Uterus (tissue), 4 donors: ENCODE data around the gene KCNJ16. TPM values are rescaled to one million over a fixed set of nuclear protein-coding genes. Genes with fewer than 3 reads are reported as not detected.

Experiments
- DNase-seq, 2 donors: peaks; one replicate each; pipeline ENCODE4 v3.0.0-alpha.2; 2019 to 2020
- H3K27ac ChIP-seq, 2 donors: fragments of 200-600 bp; sonication (generic); 1 replicate in 1 of 2; 2 replicates in 1 of 2; pipeline ENCODE4 v1.5.1; 2016 to 2018
- H3K27me3 ChIP-seq, 2 donors: fragments of 200-600 bp; sonication (generic); one replicate each; pipeline ENCODE4 v1.5.1; 2018 to 2019; ENCODE audit warnings: control low read depth in 1 of 2
- H3K36me3 ChIP-seq, 2 donors: fragments of 200-600 bp; sonication (generic); one replicate each; pipeline ENCODE4 v1.5.1; 2019; ENCODE audit warnings: control low read depth in 1 of 2
- H3K4me1 ChIP-seq, 2 donors: fragments of 200-600 bp; sonication (generic); one replicate each; pipeline ENCODE4 v1.5.1; 2018 to 2019; ENCODE audit warnings: control low read depth in 1 of 2
- H3K4me3 ChIP-seq, 2 donors: fragments of 200-600 bp; sonication (generic); 1 replicate in 1 of 2; 2 replicates in 1 of 2; pipeline ENCODE4 v1.5.1; 2018 to 2019; ENCODE audit warnings: mild to moderate bottlenecking in 1 of 2
- H3K9me3 ChIP-seq, 2 donors: fragments of 200-600 bp; sonication (generic); one replicate each; pipeline ENCODE4 v1.5.1; 2019; ENCODE audit warnings: control low read depth in 1 of 2
- POLR2A ChIP-seq, 2 donors: fragments of 450-650 bp; IDR thresholded peaks; one replicate each; pipeline ENCODE4 v1.6.1; 2016; ENCODE audit warnings: antibody characterized with exemption in 2 of 2, mild to moderate bottlenecking in 1 of 2, moderate library complexity in 1 of 2
- intact Hi-C: fragments of 100-400 bp; cut with DNase I; formaldehyde crosslinking; loops from one replicate; pipeline ENCODE4 v1.15.1; 2023; ENCODE audit warnings: low total_unique reads
- total RNA-seq, 4 donors: library from RNA; depleted of rRNA in 3 of 4; stranded (reverse); fragments of >200 nt in 3 of 4; gene quantifications; one replicate each; pipeline versions ENCODE4 v1.1.0 to v1.2.4, GENCODE V29; 2014 to 2023
- TF ChIP-seq, protein P1 (sequence below), 4 experiments: fragments of 200-600 bp in 2 of 4; fragments of 450-650 bp in 2 of 4; sonication (generic) in 2 of 4; IDR thresholded peaks; one replicate each; pipeline ENCODE4 v1.5.1; 2016 to 2019; ENCODE audit warnings: antibody characterized with exemption in 4 of 4, mild to moderate bottlenecking in 2 of 4, moderate library complexity in 1 of 4
- donor health status: DM: yes; HTN: yes; CAD: no.

Gene KCNJ16
- total RNA-seq, 4 donors from 2014 or later: 2.4 TPM; not detected in 2

DNA sequence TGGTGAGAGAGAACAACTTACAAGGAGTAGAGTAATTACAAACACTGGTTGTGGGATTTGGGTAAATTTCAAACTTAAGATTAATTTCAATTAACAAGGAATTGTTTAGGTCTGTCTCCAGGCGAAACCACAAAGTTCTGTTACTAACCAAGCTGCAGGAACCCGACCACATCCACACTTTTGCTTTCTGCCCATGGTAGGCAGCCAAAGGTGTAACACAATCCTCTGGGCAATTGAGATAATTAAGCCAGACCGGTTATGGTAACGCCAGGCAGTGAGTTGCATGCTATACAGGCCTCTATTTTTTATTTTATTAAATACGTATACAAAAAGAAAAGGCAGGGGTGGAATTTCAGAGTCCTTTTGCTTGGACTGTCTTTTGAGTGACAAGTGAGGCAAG lies 106.4 kb downstream of the KCNJ16 start:
- Histone ChIP-seq H3K27me3 (no peaks in the 10 kb centered on the region), H3K4me3 (no peak overlapping the region), H3K9me3 (no peaks in the 10 kb centered on the region), H3K27ac (no peak overlapping the region), H3K4me1 (no peaks in the 10 kb centered on the region), H3K36me3 (no peaks in the 10 kb centered on the region)
- DNase-seq: no peak
- TF ChIP-seq, protein P1, sequence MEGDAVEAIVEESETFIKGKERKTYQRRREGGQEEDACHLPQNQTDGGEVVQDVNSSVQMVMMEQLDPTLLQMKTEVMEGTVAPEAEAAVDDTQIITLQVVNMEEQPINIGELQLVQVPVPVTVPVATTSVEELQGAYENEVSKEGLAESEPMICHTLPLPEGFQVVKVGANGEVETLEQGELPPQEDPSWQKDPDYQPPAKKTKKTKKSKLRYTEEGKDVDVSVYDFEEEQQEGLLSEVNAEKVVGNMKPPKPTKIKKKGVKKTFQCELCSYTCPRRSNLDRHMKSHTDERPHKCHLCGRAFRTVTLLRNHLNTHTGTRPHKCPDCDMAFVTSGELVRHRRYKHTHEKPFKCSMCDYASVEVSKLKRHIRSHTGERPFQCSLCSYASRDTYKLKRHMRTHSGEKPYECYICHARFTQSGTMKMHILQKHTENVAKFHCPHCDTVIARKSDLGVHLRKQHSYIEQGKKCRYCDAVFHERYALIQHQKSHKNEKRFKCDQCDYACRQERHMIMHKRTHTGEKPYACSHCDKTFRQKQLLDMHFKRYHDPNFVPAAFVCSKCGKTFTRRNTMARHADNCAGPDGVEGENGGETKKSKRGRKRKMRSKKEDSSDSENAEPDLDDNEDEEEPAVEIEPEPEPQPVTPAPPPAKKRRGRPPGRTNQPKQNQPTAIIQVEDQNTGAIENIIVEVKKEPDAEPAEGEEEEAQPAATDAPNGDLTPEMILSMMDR (IDR thresholded peaks at IDR 0.05): no peak
- TF ChIP-seq POLR2A (IDR thresholded peaks at IDR 0.05): no peak
- intact Hi-C loops: no loop called here

DNA sequence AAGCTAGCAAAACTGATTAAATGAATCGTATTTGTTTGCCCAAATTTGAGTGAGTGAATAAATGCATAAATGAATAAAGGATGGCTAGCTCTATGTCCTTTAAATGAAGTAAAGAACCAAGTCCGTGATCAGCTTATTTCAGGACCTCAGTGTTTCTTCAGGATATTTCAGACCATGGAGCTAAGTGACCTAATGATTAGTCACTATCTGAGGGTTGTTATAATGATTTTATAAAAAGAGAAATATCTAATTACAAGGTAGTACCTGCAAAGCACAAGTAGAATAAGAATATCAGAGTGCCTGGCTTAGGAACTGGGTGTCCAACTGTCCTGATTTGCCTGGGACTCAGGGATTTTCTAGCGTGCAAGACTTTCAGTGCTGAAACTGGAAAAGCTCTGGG lies 106.8 kb downstream of the KCNJ16 start:
- Histone ChIP-seq H3K27me3 (no peaks in the 10 kb centered on the region), H3K36me3 (no peaks in the 10 kb centered on the region), H3K4me1 (no peaks in the 10 kb centered on the region), H3K4me3 (no peak overlapping the region), H3K27ac (no peak overlapping the region), H3K9me3 (no peaks in the 10 kb centered on the region)
- no peak for TF ChIP-seq POLR2A (IDR thresholded peaks at IDR 0.05)
- TF ChIP-seq, protein P1 (IDR thresholded peaks at IDR 0.05): no peak
- intact Hi-C loops: no loop called here
- no peak for DNase-seq

DNA sequence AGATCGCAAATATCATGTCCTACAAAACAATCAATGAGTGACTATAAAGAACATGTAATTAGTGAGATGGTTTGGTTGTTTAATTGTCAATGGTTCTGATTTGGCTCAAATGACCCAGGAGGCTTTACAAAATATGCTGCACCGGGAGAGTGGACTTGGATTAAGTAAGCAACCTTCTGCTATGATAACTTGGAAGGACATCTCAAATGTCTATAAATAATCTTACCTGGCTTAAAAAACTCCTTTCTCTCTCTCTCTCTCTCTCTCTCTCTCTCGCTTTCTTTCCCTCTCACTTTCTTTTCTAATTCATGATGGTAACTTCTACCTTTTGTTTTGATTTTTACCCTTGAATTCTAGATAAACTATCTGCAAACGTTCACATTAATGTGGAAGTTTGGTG lies 108.5 kb downstream of the KCNJ16 start:
- intact Hi-C loops: no loop called here
- Histone ChIP-seq H3K27me3 (no peaks in the 10 kb centered on the region), H3K36me3 (no peaks in the 10 kb centered on the region), H3K4me3 (no peak overlapping the region), H3K27ac (no peak overlapping the region), H3K4me1 (no peaks in the 10 kb centered on the region), H3K9me3 (no peaks in the 10 kb centered on the region)
- DNase-seq: no peak
- TF ChIP-seq, protein P1 (IDR thresholded peaks at IDR 0.05): no peak
- TF ChIP-seq POLR2A (IDR thresholded peaks at IDR 0.05): no peak

DNA sequence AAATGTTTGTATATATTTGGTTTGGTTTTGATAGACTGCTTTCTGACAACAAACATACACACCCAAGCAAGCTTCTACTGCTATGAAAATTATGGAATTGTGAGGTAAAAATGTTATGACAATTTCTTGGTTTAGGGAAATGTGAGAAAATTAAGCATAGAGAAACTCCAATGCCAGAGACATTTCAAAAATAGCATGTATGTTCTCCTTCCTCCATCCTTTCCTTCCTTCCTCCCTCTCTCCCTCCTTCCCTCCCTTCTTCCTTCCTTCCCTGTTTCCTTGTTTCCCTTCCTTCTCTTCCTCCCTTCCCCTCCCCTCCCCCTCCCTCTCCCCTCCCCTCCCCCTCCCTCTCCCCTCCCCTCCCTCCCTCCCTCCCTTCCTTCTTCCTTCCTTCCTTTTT lies 109.2 kb downstream of the KCNJ16 start:
- Histone ChIP-seq H3K9me3 (no peaks in the 10 kb centered on the region), H3K4me1 (no peaks in the 10 kb centered on the region), H3K27me3 (no peaks in the 10 kb centered on the region), H3K4me3 (no peak overlapping the region), H3K36me3 (no peaks in the 10 kb centered on the region), H3K27ac (no peak overlapping the region)
- TF ChIP-seq, protein P1 (IDR thresholded peaks at IDR 0.05): no peak
- no peak for TF ChIP-seq POLR2A (IDR thresholded peaks at IDR 0.05)
- no peak for DNase-seq
- intact Hi-C loops: no loop called here

DNA sequence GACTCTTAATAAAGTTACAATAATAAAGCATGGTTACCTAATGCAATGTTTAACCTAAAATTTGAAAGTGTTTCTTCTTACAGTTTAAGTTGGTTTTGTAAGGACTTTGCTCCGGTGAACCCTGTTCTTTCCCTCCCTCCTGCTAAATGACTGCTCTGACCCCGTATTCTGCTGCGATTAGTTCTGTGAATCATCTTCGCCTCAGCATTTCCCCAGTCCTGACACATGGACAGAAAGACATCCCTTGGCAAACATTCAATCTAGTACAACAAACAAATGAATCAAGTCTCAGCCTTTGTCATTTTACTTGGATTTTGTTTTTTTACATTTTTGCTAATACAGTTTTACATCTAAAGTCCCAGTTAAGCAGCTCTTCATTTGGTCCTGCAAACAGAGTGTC lies 109.7 kb downstream of the KCNJ16 start:
- Histone ChIP-seq H3K4me1 (no peaks in the 10 kb centered on the region), H3K36me3 (no peaks in the 10 kb centered on the region), H3K27me3 (no peaks in the 10 kb centered on the region), H3K4me3 (no peak overlapping the region), H3K9me3 (no peaks in the 10 kb centered on the region), H3K27ac (no peak overlapping the region)
- intact Hi-C loops: no loop called here
- TF ChIP-seq POLR2A (IDR thresholded peaks at IDR 0.05): no peak
- TF ChIP-seq, protein P1 (IDR thresholded peaks at IDR 0.05): no peak
- DNase-seq: no peak

Other genes starting within 250 kb of the KCNJ16 start
- gene KCNJ2, start 94.3 kb downstream of the KCNJ16 start, total RNA-seq: 10 to 100 TPM in 1 of 4 donors, 1 to 10 TPM in 2, under 1 TPM in 1; 0.51 to 11.6 (median 5.0) TPM